HG03520 (cell line): ENCODE results near the gene RELL1.

Experiments used
- ATAC-seq: cut with Tn5 transposase; IDR thresholded peaks from one replicate; pipeline ENCODE4 v1.9.1; 2021; ENCODE audit warnings: mild to moderate bottlenecking, moderate library complexity; ENCODE audit not compliant: unreplicated experiment

The RELL1 gene

DNA sequence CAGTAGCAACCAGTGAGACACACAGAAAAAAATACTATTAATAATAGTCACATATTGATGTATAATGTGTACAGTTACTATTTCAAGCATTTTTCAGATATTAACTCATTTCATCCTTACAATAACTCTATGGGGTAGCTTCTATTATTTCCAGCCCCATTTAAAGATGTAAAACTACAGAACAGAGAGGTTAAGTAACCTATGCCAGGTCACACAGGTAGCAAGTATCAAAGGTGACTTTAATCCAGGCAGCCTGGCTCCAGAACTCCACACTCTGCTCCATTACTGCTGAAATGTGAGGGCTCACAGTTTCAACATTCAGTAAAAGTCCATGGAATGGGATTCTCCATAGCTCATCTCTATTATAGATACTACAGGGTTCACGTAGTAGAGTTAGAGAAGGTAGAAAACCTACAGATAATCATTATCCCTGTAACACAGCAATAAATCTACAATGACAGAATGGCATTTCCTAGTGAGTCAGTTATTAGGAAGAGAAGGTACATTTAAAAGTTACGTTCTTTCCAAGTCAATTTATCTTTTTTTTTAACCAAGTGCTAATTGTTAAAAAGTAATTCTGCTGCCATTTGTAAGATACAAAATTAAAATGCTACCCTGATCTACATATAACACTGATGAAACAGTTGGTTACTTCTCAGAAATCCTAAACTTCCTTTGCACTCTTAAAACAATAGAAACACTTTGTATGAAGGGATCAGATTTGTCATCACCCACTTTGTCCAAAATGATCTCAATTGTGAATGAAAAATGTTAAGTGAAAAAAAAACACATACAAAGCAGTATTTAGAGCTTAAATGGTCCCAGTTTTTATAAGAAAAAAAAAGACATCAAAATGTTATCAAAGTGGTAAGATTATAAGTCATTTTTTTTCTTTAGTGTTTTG, 18.7 kb downstream of the RELL1 start:
- no peak for ATAC-seq

DNA sequence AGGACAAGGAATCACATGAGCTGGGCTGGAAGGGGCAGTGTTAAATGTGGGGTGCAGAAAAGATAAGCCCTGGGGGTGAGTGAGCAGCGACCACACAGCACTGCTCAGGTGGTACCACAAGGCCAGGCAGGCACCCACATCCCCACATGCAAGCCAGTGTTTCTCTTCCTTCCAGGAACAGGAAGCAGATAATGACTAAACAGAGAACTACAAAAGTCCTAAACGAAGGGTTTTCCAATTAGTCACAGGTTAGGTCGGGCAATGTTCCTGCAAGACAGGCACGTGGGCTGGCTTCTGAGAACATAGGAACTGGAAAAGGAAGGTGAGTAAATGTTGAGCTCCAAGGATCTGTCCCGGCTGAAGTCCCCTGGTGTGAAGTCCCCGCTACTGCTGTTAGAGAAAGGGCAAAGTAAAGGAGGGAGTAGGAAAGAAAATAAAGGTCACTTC, 19.5 kb downstream of the RELL1 start:
- ATAC-seq = no peak

DNA sequence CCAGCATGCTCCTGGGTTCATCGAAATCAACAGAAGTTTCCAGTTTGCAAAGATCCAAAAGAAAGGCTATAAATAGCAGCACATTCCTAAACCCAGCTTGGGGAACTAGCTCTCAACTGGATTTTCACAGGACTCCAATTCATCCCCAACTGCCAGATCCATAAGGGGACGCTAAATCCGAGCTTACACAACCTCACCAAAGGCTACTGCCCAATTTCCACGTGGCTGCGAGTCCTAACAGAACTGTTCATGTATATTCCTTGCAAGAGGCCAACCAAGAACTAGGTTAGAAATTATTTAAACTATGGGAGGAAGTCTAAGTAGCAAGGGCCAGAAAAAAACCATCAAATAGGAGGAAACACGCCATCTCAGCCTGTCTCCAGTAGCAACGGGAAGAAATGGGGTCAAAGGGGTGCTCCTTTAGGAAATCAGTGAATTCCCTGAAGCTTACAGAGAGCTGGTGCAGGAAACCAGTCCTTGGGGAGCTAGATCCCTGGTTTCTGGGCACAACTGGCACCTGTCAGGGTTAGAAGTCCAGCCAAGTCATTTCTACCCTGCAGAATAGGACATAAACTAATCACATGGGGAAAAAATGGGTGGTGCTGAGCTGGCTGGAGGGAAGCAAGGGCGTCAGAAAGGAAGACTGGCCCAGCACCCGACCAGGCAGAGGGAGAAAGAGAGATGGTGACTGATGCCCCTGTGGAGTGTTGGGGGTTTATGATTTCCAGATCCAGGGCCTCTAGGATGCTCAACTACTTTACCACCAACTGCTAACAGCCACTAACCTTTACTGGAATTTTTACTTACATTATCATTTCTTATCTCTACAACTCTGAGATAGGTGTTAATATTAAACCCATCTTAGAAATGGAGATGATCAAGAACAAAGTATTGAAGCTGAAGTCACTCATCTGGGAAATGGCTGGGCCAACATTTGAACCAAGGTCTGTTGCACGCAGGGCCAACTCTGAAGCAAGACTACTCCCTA, 20.5 kb downstream of the RELL1 start:
- ATAC-seq = no peak

DNA sequence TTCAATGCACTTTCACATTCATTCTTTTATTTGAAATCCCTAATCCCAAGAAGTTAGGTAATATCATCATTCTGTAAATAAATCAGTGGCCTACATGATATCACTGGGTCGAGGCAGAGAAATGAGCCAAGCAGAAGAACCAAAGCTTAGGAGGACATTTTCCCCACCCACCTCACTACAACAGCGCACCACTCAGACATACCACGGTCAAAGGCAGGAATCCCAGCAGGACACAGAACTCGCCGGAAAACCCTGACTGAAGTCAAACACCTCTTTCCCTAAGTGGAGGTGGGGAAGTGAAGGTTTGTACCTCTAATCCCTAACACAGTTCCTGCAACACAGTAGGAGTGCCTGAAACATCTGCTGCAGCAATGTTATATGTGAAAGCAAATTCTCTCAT, 21.5 kb downstream of the RELL1 start:
- ATAC-seq = no peak

DNA sequence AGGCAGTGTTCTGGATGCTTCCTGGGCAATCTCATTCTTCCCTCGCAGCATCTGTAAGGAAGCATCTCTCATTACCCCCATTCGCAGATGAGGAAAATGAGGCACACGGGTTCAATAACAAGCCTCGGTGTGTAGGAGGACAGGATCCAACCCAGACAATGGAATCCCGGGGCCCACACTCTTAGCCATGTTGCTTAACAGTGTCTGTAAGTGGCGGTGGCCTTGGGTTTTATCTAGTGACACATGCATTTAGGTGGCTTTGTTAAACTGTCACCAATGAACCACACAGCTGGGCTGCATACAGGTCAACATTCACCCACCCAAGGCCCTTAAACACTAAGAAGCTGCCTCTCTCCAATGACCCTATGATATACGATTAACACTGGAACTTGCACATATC, 22.6 kb downstream of the RELL1 start:
- ATAC-seq = no peak

DNA sequence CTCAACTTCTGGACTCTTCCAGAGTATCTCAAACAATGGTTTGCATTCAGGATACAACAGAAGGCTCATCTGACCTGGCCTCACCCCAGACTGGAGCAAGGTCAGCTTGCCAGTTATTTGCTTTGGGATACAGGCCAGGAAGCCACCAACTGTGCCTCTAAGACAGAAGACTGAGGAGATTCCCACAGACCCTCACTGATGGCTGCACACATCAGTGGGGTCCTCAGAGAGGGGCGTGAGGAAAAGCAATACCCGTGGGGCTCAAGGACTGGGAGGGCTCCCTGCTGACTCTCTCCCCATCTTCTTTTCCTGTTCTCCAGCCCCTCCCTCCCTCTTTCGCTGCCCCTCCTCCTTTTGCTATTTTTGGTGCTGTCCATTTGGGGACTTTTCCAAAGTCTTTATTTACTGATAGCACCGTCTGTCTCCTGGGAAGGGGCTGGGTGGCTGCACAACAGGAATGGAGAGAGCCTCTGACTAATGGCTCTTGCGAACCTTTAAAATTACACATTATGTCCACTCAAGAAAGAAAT, 23.2 kb downstream of the RELL1 start:
- ATAC-seq = no peak

DNA sequence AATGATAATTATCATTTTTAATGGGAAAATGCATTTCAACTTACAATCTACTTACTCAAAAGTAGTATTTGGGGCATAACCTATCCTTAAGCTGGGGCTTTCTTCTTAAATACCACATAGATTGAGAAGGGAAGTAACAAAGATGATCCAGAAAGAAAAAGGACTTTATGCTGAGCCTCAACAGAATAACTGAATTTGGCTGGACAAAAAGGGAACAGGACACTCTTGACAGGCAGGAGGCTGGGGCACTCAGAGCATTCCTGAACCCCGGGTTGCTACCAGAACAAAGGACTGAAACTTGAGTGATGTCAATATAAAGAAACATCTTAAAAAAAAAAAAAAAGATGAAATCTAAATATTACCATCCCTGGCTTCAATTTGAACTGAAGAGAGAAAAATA, 23.9 kb downstream of the RELL1 start:
- ATAC-seq = no peak

DNA sequence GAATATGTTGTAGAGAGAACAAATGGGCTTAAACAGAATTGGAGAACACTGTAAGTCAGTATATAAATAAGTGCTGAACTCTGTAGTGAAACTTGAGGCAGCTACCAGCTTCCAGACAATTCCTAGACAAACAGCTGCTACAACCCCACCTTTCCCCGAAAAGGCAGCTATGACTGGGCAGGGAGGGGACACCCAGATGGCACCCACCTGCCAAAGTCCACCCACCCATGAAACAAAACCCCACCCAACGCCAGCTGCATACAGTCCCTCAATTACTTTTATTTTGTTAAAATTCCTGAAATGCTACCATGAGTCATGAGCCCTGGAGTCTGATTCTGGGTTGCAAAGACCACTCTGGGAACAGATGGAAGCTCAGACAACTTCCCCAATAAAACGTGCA, 24.4 kb downstream of the RELL1 start:
- no peak for ATAC-seq

DNA sequence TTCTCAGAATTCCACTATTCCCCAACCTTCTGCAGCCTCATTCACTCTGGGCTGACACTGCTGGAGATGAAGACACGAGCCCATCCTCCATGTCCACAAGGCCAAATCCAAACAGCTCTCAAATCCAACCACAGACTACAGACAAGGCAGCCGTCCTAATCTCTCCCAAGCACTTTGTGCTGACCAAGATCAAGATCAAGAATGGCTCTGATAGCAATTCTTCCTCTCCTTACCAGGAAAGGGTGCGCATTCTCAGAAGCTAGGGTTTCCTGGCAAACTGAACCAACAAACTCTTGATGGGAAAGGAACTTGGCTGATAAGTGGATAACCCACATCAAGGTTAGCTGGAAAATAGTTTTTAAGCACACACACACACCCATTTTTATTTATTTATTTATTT, 26.5 kb downstream of the RELL1 start:
- ATAC-seq = no peak

DNA sequence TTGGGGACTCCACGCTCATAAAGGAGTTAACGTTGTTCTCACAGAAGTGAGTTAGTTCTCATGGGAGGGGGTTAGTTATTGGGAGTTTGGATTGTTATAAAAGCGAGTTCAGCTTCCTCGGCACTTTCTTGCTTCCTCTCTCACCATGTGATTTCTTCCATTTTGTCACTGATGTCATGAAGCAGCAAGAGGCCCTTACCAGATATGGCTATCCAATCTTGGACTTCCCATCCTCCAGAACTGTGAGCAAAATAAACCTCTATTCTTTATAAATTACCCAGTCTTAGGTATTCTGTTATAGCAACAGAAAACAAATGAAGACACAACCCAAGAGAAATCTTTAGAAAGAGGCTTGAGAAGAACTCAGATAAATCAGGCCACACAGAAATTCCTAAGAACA, 29.5 kb downstream of the RELL1 start:
- ATAC-seq = no peak

DNA sequence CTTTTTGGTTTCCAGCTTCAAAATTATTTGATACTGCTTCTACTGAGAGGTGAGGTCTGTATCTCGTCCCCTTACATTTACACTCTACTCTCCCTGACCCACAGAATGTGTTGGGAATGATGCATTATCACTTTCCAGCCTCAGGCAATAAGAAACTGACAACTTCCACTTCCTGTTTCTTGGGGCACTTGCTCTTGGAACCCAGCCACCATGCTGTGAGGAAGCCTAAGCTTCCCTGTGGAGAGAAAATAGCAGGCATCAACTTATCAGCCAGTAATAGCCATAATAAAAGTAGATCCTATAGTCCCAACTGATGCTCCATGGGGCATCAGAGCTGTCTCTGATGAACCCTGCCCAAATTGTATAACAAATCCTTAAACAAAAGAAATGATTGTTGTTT, 32.6 kb downstream of the RELL1 start:
- ATAC-seq = no peak

DNA sequence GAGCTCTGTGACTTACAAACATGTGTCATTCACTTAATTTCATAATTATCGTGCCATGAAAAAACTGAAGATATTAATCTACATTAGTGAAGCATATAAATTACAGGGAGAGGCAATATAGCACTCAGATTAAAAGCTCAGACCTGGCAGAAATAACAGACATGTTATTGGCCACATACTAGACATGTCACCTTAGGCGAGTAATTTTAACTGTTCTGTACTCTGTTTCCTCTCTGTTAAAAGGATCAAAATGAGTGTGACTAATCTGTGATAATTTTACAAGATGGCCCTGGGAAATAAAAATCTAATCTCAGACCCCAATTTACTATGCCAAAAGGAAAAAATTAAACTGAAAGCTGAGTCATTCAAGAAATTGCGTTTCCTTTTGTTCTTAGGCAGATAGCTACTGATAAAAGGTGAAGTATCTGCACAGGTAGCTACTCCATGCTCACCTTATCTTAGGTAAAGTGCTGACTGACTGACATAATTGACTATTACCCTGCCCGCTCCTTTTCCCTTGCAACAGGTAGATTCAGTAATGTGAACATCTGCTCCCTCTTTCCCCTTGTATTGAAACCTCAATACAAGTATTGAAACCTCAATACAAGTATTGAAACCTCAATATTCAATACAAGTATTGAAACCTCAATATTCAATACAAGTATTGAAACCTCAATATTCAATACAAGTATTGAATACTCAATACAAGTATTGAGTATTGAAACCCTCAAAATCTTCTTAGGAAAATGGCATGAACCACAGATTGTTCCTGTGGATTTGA, 33.2 kb downstream of the RELL1 start:
- ATAC-seq = no peak

DNA sequence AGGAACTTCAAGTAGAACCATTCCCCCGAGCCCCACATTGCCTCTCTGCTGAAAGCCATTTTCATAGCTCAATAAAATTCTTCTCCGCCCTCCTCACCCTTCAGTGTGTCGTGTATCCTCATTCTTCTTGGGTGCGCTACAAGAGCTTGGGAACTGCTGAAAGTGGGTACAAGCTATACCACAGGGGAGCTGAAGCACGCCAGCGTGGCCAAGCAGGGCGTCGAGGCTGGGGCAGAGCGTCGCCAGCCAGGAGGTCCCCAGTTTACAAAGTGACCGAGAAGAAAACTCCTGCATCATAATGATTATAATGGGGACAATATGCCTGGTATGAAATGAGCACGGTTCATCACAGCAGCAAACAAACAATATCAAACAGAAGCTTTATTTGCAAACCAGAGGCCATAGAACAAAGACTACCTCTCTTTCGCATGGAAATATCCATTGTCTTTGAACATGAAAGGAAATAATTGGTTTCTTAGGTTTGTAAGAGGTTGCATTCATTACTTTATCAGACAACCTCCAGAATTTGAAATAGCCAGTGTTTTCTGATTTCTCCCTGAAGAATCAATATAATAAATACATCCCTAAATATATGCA, 34.3 kb downstream of the RELL1 start:
- ATAC-seq = no peak

DNA sequence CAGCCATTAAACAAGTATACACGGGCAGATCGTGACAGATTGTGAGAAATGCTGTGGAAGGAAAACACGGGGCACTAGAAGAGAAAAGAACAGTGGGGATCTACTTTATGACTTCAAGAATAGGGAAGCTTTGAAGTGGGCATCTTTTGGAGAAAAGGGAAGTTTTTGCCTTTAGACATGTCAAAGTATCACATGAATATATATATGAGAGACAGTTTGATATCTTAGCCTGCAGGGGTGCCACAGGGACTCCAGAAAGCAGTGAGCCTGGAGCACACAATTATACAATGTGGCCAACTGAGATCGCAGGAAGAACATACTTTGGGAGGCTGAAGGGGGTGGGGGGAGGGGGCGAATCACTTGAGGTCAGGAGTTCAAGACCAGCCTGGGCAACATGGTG, 35.7 kb downstream of the RELL1 start:
- ATAC-seq = no peak

DNA sequence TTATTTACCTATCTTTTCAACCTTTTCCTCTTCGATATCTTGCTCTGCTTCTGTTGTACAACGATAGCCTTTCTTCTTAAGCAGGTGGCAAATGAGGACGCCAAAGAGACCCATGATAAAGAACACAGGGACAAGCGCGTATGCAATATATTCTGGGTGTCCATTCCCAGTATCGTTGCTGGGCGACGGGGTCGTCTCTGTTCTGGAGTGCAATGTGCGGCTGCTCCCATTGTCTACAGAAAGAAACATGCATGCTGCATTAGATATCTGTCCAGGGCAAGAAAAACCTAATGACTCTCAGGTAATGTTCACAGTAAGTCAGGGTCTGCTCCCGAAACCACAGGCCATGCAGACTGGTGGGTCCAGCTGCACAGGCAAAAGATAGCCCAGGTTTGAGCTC, 36.9 kb downstream of the RELL1 start:
- ATAC-seq = no peak

DNA sequence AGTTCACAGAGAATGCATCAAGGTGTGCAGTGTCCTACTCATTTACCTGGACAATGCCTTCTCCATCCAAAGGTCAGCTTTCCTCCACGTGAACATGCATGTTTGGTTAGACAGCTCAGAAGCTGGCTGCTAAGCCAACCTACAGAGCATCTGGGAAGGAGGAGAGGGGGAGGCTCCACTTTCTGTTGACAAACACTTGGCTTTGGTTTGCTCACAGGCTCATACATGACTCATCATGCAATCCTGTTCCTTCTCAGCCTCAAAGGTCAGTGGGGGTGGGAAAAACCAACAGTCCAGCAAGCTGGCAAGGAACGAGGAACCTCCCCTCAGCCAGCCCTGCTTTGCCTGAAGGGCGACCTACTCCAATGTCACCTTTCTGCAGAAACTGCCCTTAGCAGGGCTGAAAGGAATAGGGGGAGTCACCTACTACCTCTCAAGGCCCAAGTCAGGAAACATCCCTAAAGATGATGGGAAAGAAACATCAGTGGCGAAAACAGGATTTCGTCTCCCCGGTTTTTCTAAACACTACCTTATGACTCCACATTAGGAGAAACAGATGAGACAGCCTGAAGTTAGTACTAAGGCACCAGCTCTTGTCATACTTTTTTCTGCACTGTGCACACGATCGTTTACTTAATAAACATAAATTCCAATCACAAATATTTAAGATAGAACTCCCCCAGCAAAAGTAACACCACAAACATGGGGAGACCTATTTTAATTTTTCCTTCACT, 37.9 kb downstream of the RELL1 start:
- no peak for ATAC-seq

DNA sequence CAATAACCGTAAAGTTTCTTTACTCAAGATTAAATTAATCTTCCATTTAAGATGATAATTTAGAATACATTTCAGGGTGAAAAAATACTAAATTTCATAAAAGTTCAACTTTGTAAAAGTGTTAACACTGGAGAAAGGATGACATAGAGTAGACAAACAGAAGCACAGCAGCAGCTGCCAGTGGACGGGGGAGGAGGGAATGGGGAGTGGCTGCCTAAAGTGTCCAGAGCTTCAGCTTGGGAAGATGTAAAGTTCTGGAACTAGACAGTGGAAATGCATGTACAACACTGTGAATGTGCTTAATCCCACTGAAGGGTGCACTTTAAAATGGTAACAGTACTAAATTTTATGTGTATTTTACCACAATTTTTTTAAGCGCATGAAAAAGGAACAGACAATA, 39.9 kb downstream of the RELL1 start:
- ATAC-seq = no peak

DNA sequence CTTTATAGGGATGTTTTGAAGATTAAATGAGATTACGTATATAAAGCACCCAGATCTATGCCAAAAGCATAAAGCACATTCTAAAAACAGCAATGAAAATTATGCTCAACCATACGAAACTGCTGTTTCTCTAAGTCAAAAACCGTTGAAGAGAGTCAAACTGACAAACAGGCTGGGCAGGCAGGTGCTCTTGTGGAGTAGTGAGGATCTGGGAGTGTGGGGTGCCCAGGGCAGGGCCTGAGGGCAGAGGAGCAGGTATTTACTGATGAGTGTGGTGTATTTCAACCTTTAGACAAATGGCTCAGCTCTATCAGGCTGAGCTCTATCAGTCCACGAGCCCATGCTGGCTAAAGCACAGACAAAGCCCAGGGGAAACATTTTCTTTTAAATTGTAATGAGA, 40.4 kb downstream of the RELL1 start:
- ATAC-seq = no peak

DNA sequence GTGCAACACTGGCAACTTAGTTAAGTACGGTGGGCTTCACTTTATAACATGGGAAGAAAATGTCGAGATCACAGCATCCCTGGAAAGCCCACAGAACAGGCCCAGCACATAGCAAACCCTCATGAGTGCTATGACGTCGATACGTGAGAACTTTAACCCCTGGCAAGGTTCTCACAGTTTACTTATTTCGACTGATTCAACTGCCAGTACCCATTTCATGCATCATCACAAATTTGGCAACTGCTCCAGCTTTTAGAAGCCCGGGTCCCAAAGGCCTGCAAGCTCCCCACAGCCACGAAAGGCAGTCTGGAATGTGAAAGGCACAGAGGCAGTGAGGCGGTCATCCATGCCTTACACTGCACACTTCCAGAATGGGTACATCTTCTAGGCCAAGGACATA, 41.2 kb downstream of the RELL1 start:
- ATAC-seq = no peak
